Neural progenitor cell (in vitro differentiated cells): ENCODE measurements around the gene OLFML2B. TPM values are rescaled to one million over a fixed set of nuclear protein-coding genes. Genes with fewer than 3 reads are reported as not detected.

Source experiments
- DNase-seq: peaks from one replicate; pipeline ENCODE4 v3.0.0-alpha.2; 2016; ENCODE audit warnings: low spot score
- H2AFZ ChIP-seq: fragments of 200-600 bp; sonication (generic); replicated peaks from 2 replicates; pipeline ENCODE4 v1.6.1; 2016; ENCODE audit warnings: antibody characterized with exemption
- H3F3A ChIP-seq: fragments of 200-600 bp; sonication (generic); 2 replicates; pipeline ENCODE4 v1.6.1; 2016; ENCODE audit warnings: antibody characterized with exemption, low read depth
- H3K27ac ChIP-seq: fragments of 200-600 bp; sonication (generic); 2 replicates; pipeline ENCODE4 v1.5.1; 2016; ENCODE audit warnings: mild to moderate bottlenecking
- H3K27me3 ChIP-seq: fragments of 200-600 bp; sonication (generic); 2 replicates; pipeline ENCODE4 v1.6.1; 2016; ENCODE audit warnings: mild to moderate bottlenecking, moderate library complexity
- H3K36me3 ChIP-seq: fragments of 200-600 bp; sonication (generic); 2 replicates; pipeline ENCODE4 v1.5.1; 2016
- H3K4me1 ChIP-seq: fragments of 200-600 bp; sonication (generic); 2 replicates; pipeline ENCODE4 v1.6.1; 2016; ENCODE audit warnings: mixed run types
- H3K4me2 ChIP-seq: fragments of 200-600 bp; sonication (generic); 2 replicates; pipeline ENCODE4 v1.6.1; 2016
- H3K4me3 ChIP-seq: fragments of 200-600 bp; sonication (generic); 2 replicates; pipeline ENCODE4 v1.5.1; 2016
- H3K79me2 ChIP-seq: fragments of 200-600 bp; sonication (generic); 2 replicates; pipeline ENCODE4 v1.6.1; 2016; ENCODE audit warnings: low read depth
- H3K9ac ChIP-seq: fragments of 200-600 bp; sonication (generic); 2 replicates; pipeline ENCODE4 v1.6.1; 2016
- H3K9me3 ChIP-seq: fragments of 200-600 bp; sonication (generic); 2 replicates; pipeline ENCODE4 v1.5.1; 2016; ENCODE audit warnings: low read depth
- H4K20me1 ChIP-seq: fragments of 200-600 bp; sonication (generic); 2 replicates; pipeline ENCODE4 v1.6.1; 2016; ENCODE audit warnings: low read depth
- H3K27ac Mint-ChIP-seq: 3 replicates; pipeline ENCODE4 v1.8.0; 2021; ENCODE audit warnings: mixed read lengths
- H3K27me3 Mint-ChIP-seq: 2 replicates; pipeline ENCODE4 v1.8.0; 2022; ENCODE audit warnings: low read depth, mild to moderate bottlenecking, inconsistent platforms, moderate library complexity, mixed read lengths; ENCODE audit not compliant: insufficient read depth
- H3K36me3 Mint-ChIP-seq: 3 replicates; pipeline ENCODE4 v1.8.0; 2021; ENCODE audit warnings: mixed read lengths
- H3K4me1 Mint-ChIP-seq: 3 replicates; pipeline ENCODE4 v1.8.0; 2021; ENCODE audit warnings: mixed read lengths
- H3K4me3 Mint-ChIP-seq: 3 replicates; pipeline ENCODE4 v1.8.0; 2021; ENCODE audit warnings: mild to moderate bottlenecking, moderate library complexity, mixed read lengths
- H3K9me3 Mint-ChIP-seq: 3 replicates; pipeline ENCODE4 v1.8.0; 2020; ENCODE audit warnings: mixed read lengths
- CTCF ChIP-seq: fragments of 200-600 bp; sonication (generic); IDR thresholded peaks from 2 replicates; pipeline ENCODE4 v1.5.1; 2017; ENCODE audit warnings: antibody characterized with exemption, mild to moderate bottlenecking
- EZH2 ChIP-seq: fragments of 200-600 bp; sonication (generic); IDR thresholded peaks from 2 replicates; pipeline ENCODE4 v1.6.1; 2017; ENCODE audit warnings: antibody characterized with exemption, mild to moderate bottlenecking, moderate library complexity
- EZH2phosphoT487 ChIP-seq: fragments of 200-600 bp; sonication (generic); IDR thresholded peaks from 2 replicates; pipeline ENCODE4 v1.6.1; 2017; ENCODE audit warnings: antibody characterized with exemption
- total RNA-seq: library from RNA; depleted of rRNA; stranded (reverse); fragments of >200 nt; gene quantifications from 2 replicates; pipeline ENCODE4 v1.2.3, GENCODE V29; 2015; ENCODE audit warnings: low replicate concordance

The OLFML2B gene
- total RNA-seq, 1 donor from 2014 or later: 1.3 TPM

- H3K27ac Mint-ChIP-seq: peak overlapping the region; percentile 69
- Histone ChIP-seq H3K27me3 (peaks cover 4% of the 10 kb centered on the region), H3K4me3 (no peak overlapping the region), H3K9ac (no peak overlapping the region), H4K20me1 (no peaks in the 10 kb centered on the region), H2AFZ (no peak overlapping the region), H3F3A (peaks cover 5% of the 10 kb centered on the region), H3K4me1 (peaks cover 5% of the 10 kb centered on the region), H3K9me3 (no peaks in the 10 kb centered on the region), H3K79me2 (no peaks in the 10 kb centered on the region), H3K36me3 (no peaks in the 10 kb centered on the region), H3K4me2 (no peak overlapping the region), H3K27ac (no peak overlapping the region)
- H3K4me1 Mint-ChIP-seq: peaks cover 6% of the 10 kb centered on the region
- DNase-seq: no peak
- H3K9me3 Mint-ChIP-seq: peaks cover 5% of the 10 kb centered on the region
- TF ChIP-seq EZH2phosphoT487 (no peak), CTCF (no peak), EZH2 (no peak)
- peaks cover 9% of the 10 kb centered on the region for H3K27me3 Mint-ChIP-seq
- no peak overlapping the region for H3K4me3 Mint-ChIP-seq
- peaks cover 8% of the 10 kb centered on the region for H3K36me3 Mint-ChIP-seq
These were observed 7.0 kb downstream of the OLFML2B start for GRCh38 chr1:162016631-162017030.

DNA sequence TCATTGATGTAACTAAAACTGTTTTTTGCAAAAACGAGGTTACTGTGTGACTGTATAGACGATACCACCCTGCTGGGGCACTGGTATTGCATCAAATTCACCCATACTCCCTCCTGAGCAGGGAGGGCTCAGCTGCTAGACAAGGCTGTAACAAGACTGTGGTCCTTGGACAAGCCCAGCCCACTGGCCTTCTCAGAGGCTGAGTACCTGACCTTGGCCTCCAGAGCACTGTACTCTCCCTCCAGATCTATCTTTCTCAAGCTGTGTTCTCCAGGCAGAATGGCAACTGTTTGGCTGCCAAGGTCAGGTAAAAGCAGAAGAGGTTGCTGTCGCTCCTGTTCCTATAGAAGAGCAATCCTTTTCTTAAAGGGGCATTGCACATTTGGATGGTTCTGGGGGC is 8.5 kb downstream of the OLFML2B start:
- H3K4me3 Mint-ChIP-seq: no peak overlapping the region
- Histone ChIP-seq H3K9ac (no peak overlapping the region), H3F3A (no peaks in the 10 kb centered on the region), H3K79me2 (no peaks in the 10 kb centered on the region), H4K20me1 (no peaks in the 10 kb centered on the region), H2AFZ (no peak overlapping the region), H3K9me3 (no peaks in the 10 kb centered on the region), H3K4me2 (no peak overlapping the region), H3K27me3 (no peaks in the 10 kb centered on the region), H3K4me3 (no peak overlapping the region), H3K27ac (no peak overlapping the region), H3K4me1 (no peaks in the 10 kb centered on the region), H3K36me3 (no peaks in the 10 kb centered on the region)
- H3K9me3 Mint-ChIP-seq: peaks cover 5% of the 10 kb centered on the region
- no peak for TF ChIP-seq EZH2phosphoT487
- TF ChIP-seq EZH2: no peak
- no peak for TF ChIP-seq CTCF
- no peaks in the 10 kb centered on the region for H3K4me1 Mint-ChIP-seq
- H3K27me3 Mint-ChIP-seq: peaks cover 7% of the 10 kb centered on the region
- peaks cover 8% of the 10 kb centered on the region for H3K36me3 Mint-ChIP-seq
- no peak for DNase-seq
- H3K27ac Mint-ChIP-seq: no peak overlapping the region

GRCh38 chr1:162014202-162014601 is 9.5 kb downstream of the OLFML2B start:
- Mint-ChIP-seq H3K9me3 (peaks cover 5% of the 10 kb centered on the region), H3K4me3 (no peak overlapping the region), H3K4me1 (no peaks in the 10 kb centered on the region), H3K27ac (no peak overlapping the region), H3K36me3 (peaks cover 8% of the 10 kb centered on the region), H3K27me3 (peaks cover 7% of the 10 kb centered on the region)
- H3K36me3 ChIP-seq: no peaks in the 10 kb centered on the region
- H3K4me1 ChIP-seq: no peaks in the 10 kb centered on the region
- no peak overlapping the region for H3K4me3 ChIP-seq
- H3K4me2 ChIP-seq: no peak overlapping the region
- H3K9me3 ChIP-seq: no peaks in the 10 kb centered on the region
- no peaks in the 10 kb centered on the region for H4K20me1 ChIP-seq
- H3K79me2 ChIP-seq: no peaks in the 10 kb centered on the region
- no peak for DNase-seq
- H3K27ac ChIP-seq: no peak overlapping the region
- no peak overlapping the region for H2AFZ ChIP-seq
- no peak overlapping the region for H3K9ac ChIP-seq
- no peaks in the 10 kb centered on the region for H3F3A ChIP-seq
- TF ChIP-seq CTCF (no peak), EZH2phosphoT487 (no peak), EZH2 (no peak)
- no peaks in the 10 kb centered on the region for H3K27me3 ChIP-seq
